Spleen (tissue), 7 donors: ENCODE measurements around the gene CARTPT.

Experiments
- CTCF ChIP-seq, 11 experiments: fragments of 200-600 bp in 7 of 11; fragments of 450-650 bp in 4 of 11; sonication (generic) in 4 of 11; IDR thresholded peaks in 8 of 11; conservative IDR thresholded peaks in 3 of 11; 1 replicate in 7 of 11; 2 replicates in 4 of 11; pipeline versions ENCODE4 v1.4.0 to v1.8.0; 2016 to 2021; ENCODE audit warnings: antibody characterized with exemption in 11 of 11, inconsistent platforms in 4 of 11, mild to moderate bottlenecking in 1 of 11
- POLR2AphosphoS5 ChIP-seq, 3 donors: sonication (generic); formaldehyde crosslinking; IDR thresholded peaks; one replicate each; pipeline ENCODE4 v1.5.1; 2017; ENCODE audit warnings: antibody characterized with exemption in 3 of 3
- donor health status: DM: no; HTN: no; CAD: no; lungs with moderate emphysema.
- donor health status: DM: no; HTN: no; CAD: no.
- donor health status: DM: no; HTN: no; CAD: no.

- TF ChIP-seq CTCF (IDR thresholded peaks at IDR 0.05 in 8 of 11, conservative IDR thresholded peaks at IDR 0.05 in 3 of 11), result no peak
- TF ChIP-seq POLR2AphosphoS5 (IDR thresholded peaks at IDR 0.05), result no peak
These were observed 18.3 kb upstream of the CARTPT start for GRCh38 chr5:71700803-71701202.
